AG04450 (cell line): Measurements from ENCODE around the gene FAM222A. TPM values are rescaled to one million over a fixed set of nuclear protein-coding genes. Genes with fewer than 3 reads are reported as not detected.
"Not testable (repeated sequence)": the region's sequence is repeated elsewhere in the genome, so short reads cannot be mapped to it uniquely, and the experiment has no call there.

Source experiments
- CTCF ChIA-PET: fragments of 300-600, 350-600 bp; formaldehyde crosslinking; extraction: SDS; loops from one replicate; lab custom pipeline; 2022; ENCODE audit warnings: antibody characterized with exemption, inconsistent platforms; lab: Charles Lee
- POLR2A ChIA-PET: fragments of 350-600 bp; formaldehyde crosslinking; extraction: SDS; loops from one replicate; lab custom pipeline; 2021; ENCODE audit warnings: antibody characterized with exemption, inconsistent platforms; lab: Yijun Ruan, JAX
- DNase-seq: peaks from one replicate; pipeline ENCODE4 v3.0.0-alpha.2; 2011; ENCODE audit warnings: low read depth, low spot score
- H3K27ac ChIP-seq: one replicate; pipeline ENCODE4 v1.5.1; 2012; ENCODE audit warnings: low read depth, low read length, control low read depth
- H3K27me3 ChIP-seq: one replicate; pipeline ENCODE4 v1.6.0; 2012; ENCODE audit warnings: low read length; ENCODE audit not compliant: control insufficient read depth, insufficient read depth
- H3K4me3 ChIP-seq: 2 replicates; pipeline ENCODE4 v1.5.1; 2011; ENCODE audit warnings: mild to moderate bottlenecking, low read depth, low read length, control low read depth
- H3K9me3 ChIP-seq: 2 replicates; pipeline ENCODE4 v1.5.1; 2012; ENCODE audit warnings: low read length; ENCODE audit not compliant: control insufficient read depth, insufficient read depth
- polyA plus RNA-seq: library from polyadenylated mRNA; depleted of rRNA; stranded (reverse); fragments of >200 nt; gene quantifications from 2 replicates; pipeline ENCODE4 v1.2.3, GENCODE V29; 2011
- TF ChIP-seq, protein P1 (sequence below): IDR thresholded peaks from 2 replicates; pipeline ENCODE4 v1.5.1; 2011; ENCODE audit warnings: low read depth, low read length, control low read depth, inconsistent platforms

The FAM222A gene
- polyA plus RNA-seq, 1 experiment = 0.15 TPM

DNA sequence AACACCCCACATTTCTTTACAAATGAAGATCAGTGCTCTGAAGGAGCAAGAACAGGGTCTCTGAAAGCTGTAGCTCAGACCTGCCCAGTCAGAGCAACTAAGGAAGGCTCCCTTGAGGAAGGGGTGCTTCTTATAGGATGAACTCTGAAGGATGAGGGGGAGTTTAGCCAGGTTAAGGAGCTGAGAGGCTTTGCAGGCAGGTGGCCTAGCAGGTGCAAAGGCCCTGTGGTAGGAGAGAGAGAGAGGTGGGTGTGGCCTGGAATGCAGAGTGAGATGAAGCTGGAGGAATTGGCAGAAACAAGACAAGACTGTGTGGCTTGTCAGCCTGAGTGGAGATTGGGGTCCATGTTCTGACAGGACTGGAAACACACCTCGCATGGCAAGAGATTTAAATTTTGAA is 20.5 kb upstream of the FAM222A start:
- Histone ChIP-seq H3K27me3 (peaks cover 2% of the 10 kb centered on the region), H3K27ac (no peak overlapping the region), H3K9me3 (no peaks in the 10 kb centered on the region), H3K4me3 (no peak overlapping the region)
- POLR2A ChIA-PET = no interaction called here
- DNase-seq = no peak
- CTCF ChIA-PET = interaction anchor here (1.7 kb wide), 1 partner anchor 95 kb away, joined by 3 read pairs; no protein-coding TSS in a partner anchor
- TF ChIP-seq, protein P1, sequence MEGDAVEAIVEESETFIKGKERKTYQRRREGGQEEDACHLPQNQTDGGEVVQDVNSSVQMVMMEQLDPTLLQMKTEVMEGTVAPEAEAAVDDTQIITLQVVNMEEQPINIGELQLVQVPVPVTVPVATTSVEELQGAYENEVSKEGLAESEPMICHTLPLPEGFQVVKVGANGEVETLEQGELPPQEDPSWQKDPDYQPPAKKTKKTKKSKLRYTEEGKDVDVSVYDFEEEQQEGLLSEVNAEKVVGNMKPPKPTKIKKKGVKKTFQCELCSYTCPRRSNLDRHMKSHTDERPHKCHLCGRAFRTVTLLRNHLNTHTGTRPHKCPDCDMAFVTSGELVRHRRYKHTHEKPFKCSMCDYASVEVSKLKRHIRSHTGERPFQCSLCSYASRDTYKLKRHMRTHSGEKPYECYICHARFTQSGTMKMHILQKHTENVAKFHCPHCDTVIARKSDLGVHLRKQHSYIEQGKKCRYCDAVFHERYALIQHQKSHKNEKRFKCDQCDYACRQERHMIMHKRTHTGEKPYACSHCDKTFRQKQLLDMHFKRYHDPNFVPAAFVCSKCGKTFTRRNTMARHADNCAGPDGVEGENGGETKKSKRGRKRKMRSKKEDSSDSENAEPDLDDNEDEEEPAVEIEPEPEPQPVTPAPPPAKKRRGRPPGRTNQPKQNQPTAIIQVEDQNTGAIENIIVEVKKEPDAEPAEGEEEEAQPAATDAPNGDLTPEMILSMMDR = no peak

DNA sequence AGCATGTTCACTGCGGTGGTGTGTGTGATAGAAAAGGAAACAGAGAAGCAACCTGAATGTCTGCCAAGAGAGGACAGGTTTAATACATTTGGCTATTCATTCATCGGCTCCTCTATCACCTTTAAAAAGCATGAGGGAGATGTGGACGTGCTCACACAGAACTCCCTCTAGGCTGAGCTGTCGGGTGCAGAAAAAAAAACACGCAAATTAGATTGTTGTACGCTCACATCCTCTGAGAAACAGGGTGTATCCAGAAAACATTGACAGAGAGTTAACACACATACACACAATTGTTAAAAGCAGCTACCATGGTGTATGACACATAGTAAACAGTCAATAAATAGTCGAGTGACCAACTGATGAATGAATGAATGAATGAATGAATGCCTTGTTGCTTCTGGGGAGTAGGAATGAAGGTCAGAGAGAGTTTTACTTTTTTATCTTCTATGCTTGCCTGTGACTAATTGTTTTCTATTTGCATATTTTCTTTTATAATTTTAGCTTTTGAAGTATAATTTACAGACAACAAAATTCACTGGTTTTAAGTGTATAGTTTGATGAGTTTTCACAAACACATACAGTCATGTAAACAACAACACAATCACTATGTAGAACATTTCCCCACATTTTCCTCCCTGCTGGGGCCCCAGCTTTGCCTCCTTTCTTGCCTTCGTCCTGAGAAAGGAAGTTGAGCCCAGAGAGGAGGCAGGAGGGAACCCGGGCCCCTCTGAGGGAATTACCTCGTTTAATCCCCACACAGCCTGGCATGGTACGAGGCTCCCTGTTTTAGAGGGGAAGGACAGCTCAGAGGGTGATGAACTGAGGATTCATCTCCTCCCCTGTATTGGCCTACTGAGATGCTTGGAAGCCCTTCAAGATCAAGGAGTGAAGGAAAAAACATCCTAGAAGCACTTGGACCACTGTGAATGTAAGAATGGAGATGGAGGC is 19.7 kb upstream of the FAM222A start:
- TF ChIP-seq, protein P1 = no peak
- CTCF ChIA-PET = interaction anchor here (1.7 kb wide), 1 partner anchor 96 kb away, joined by 3 read pairs; no protein-coding TSS in a partner anchor
- no peaks in the 10 kb centered on the region for H3K9me3 ChIP-seq

DNA sequence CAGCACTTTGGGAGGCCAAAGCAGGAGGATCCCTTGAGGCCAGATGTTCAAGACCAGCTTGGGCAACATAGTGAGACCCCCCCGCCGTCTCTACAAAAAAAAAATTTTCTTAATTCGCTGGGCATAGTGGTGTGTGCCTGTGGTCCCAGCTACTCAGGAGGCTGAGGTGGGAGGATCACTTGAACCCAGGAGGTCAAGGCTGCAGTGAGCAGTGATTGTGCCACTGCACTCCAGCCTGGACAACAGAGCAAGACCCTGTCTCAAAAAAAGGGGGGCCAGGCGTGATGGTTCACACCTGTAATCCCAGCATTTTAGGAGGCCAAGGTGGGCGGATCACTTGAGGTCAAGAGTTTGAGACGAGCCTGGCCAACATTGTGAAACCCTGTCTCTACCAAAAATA is 19.0 kb upstream of the FAM222A start:
- H3K4me3 ChIP-seq, H3K27ac ChIP-seq, POLR2A ChIA-PET, H3K27me3 ChIP-seq, DNase-seq, H3K9me3 ChIP-seq: not testable (repeated sequence)
- CTCF ChIA-PET = interaction anchor here (1.7 kb wide), 1 partner anchor 97 kb away, joined by 3 read pairs; no protein-coding TSS in a partner anchor

More for the DNA sequence above, 19.7 kb upstream of the FAM222A start:
- Histone ChIP-seq H3K4me3 (no peak overlapping the region), H3K27ac (no peak overlapping the region), H3K27me3 (peaks cover 2% of the 10 kb centered on the region)
- no peak for DNase-seq
- POLR2A ChIA-PET = no interaction called here

DNA sequence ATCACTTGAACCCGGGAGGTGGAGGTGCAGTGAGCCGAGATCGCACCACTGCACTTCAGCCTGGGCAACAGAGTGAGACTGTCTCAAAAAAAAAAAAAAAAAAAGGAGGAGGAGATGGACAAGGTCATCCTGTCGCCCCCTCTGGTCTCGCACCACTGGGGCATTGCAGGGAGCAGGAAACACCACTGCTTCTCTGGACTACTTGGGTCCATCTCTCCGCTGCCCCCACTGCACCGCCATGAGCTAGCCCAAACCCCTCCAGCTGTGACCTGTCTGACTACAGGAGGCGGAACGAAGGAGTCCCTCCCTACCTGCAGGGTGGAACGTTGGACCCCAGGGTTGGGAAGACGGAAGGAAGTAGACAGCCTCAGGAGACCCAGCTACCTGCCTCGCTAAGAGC is 18.2 kb upstream of the FAM222A start:
- TF ChIP-seq, protein P1 = no peak
- H3K9me3 ChIP-seq = no peaks in the 10 kb centered on the region
- POLR2A ChIA-PET = no interaction called here
- H3K27me3 ChIP-seq = peaks cover 7% of the 10 kb centered on the region
- H3K4me3 ChIP-seq = no peak overlapping the region
- no peak for DNase-seq
- H3K27ac ChIP-seq = no peak overlapping the region
- CTCF ChIA-PET = no interaction called here

DNA sequence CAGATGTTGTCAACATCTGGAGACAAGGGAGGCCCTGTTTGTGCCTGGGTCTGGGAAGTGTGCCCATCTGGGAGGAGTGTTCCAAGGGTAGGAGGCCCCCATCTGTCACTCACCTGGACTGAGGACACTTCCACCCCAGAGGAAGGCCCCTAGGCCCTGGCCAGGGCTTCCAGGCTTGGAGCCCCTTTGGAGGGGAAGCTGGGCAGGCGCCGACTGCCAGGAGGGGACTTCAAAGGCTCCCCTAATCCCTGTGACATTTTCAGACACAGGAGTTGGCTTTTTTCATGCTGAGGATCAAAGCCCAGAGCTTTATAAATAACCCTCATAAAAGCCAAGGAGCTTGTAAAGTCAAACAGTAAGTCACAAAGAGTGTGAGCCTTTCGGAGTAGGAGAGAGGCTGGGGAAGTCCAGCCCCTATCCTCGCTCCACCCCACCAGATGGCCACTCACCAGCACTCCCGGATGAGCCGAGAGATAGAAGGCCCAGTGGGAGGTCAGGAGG is 17.6 kb upstream of the FAM222A start:
- CTCF ChIA-PET = no interaction called here
- Histone ChIP-seq H3K9me3 (no peaks in the 10 kb centered on the region), H3K27ac (no peak overlapping the region), H3K4me3 (no peak overlapping the region), H3K27me3 (peaks cover 9% of the 10 kb centered on the region)
- TF ChIP-seq, protein P1 = no peak
- DNase-seq = no peak
- POLR2A ChIA-PET = no interaction called here
